ENCODE results near the gene IL12RB2.

Gene IL12RB2

GRCh38 chr1:67352211-67352610, 44.5 kb downstream of the IL12RB2 start:
- DNase-seq (ENCODE audit: low read depth): no peak
- no peak overlapping the region for H3K4me3 ChIP-seq (ENCODE audit: low read depth, low read length)
- no peak for TF ChIP-seq CTCF (IDR thresholded peaks at IDR 0.05; ENCODE audit: insufficient read depth, low read depth, low read length, missing control alignments)

- H3K4me3 ChIP-seq (ENCODE audit: low read depth, low read length): no peak overlapping the region
- no peak for DNase-seq (ENCODE audit: low read depth)
- no peak for TF ChIP-seq CTCF (IDR thresholded peaks at IDR 0.05; ENCODE audit: insufficient read depth, low read depth, low read length, missing control alignments)
Observed at GRCh38 chr1:67355745-67356424, 48.2 kb downstream of the IL12RB2 start.

- DNase-seq (ENCODE audit: low read depth): no peak
- no peak overlapping the region for H3K4me3 ChIP-seq (ENCODE audit: low read depth, low read length)
- TF ChIP-seq CTCF (IDR thresholded peaks at IDR 0.05; ENCODE audit: insufficient read depth, low read depth, low read length, missing control alignments): no peak
Observed at GRCh38 chr1:67359592-67359991, 51.9 kb downstream of the IL12RB2 start.

- no peak overlapping the region for H3K4me3 ChIP-seq (ENCODE audit: low read depth, low read length)
- TF ChIP-seq CTCF (IDR thresholded peaks at IDR 0.05; ENCODE audit: insufficient read depth, low read depth, low read length, missing control alignments): no peak
- no peak for DNase-seq (ENCODE audit: low read depth)
Observed at GRCh38 chr1:67361641-67362040, 54.0 kb downstream of the IL12RB2 start.

- no peak for TF ChIP-seq CTCF (IDR thresholded peaks at IDR 0.05; ENCODE audit: insufficient read depth, low read depth, low read length, missing control alignments)
- no peak overlapping the region for H3K4me3 ChIP-seq (ENCODE audit: low read depth, low read length)
- DNase-seq (ENCODE audit: low read depth): no peak
Observed at GRCh38 chr1:67367370-67368045, 59.8 kb downstream of the IL12RB2 start.

- no peak overlapping the region for H3K4me3 ChIP-seq (ENCODE audit: low read depth, low read length)
- no peak for TF ChIP-seq CTCF (IDR thresholded peaks at IDR 0.05; ENCODE audit: insufficient read depth, low read depth, low read length, missing control alignments)
- DNase-seq (ENCODE audit: low read depth): no peak
Observed at GRCh38 chr1:67368046-67368514, 60.4 kb downstream of the IL12RB2 start.
